Panc1 (cell line): ENCODE data around the gene PRKAG3. TPM values are rescaled to one million over a fixed set of nuclear protein-coding genes. Genes with fewer than 3 reads are reported as not detected.

ENCODE experiments used
- ATAC-seq: fragments of 200-7000 bp; cut with Tn5 transposase; 2 replicates; pipeline ENCODE4 v1.9.1; 2020; ENCODE audit warnings: mild to moderate bottlenecking, moderate library complexity
- BruUV-seq: library from RNA; stranded (reverse); fragments of 400-500 nt; replicated peaks from 2 replicates; lab custom pipeline; 2021; lab: Mats Ljungman, UMichigan
- CTCF ChIA-PET: fragments of 300-600 bp; sonication (Branson Sonifier 250); formaldehyde crosslinking; loops from one replicate; lab custom pipeline; 2022; ENCODE audit warnings: antibody characterized with exemption; lab: Charles Lee
- POLR2A ChIA-PET: fragments of 300-600 bp; sonication (Branson Sonifier 250); formaldehyde crosslinking; loops from one replicate; lab custom pipeline; 2022; ENCODE audit warnings: antibody characterized with exemption; lab: Charles Lee
- DNase-seq: peaks from one replicate; pipeline ENCODE4 v3.0.0-alpha.2; 2010; ENCODE audit warnings: low read depth, low spot score
- H3K27ac ChIP-seq: 2 replicates; pipeline ENCODE4 v1.5.1; 2011; ENCODE audit warnings: mild to moderate bottlenecking, low read length, inconsistent platforms
- H3K27me3 ChIP-seq: fragments of 200-500 bp; sonication (Bioruptor generic); 2 replicates; pipeline ENCODE4 v1.6.0; 2014; ENCODE audit warnings: low read length, inconsistent platforms; ENCODE audit not compliant: control insufficient read depth, insufficient read depth
- H3K36me3 ChIP-seq: fragments of 200-500 bp; sonication (Bioruptor generic); 2 replicates; pipeline ENCODE4 v1.5.1; 2014; ENCODE audit warnings: inconsistent platforms, mild to moderate bottlenecking, low read length, moderate library complexity; ENCODE audit not compliant: control insufficient read depth, insufficient read depth
- H3K4me1 ChIP-seq: 2 replicates; pipeline ENCODE4 v1.5.1; 2011; ENCODE audit warnings: inconsistent platforms, mild to moderate bottlenecking, low read length, moderate library complexity; ENCODE audit not compliant: control insufficient read depth, insufficient read depth
- H3K4me3 ChIP-seq, 2 experiments: 2 replicates each; pipeline ENCODE4 v1.5.1; 2011 to 2012; ENCODE audit warnings: low read depth in 2 of 2, low read length in 2 of 2, mild to moderate bottlenecking in 2 of 2, inconsistent platforms in 1 of 2, moderate library complexity in 1 of 2
- H3K9me3 ChIP-seq: fragments of 200-500 bp; sonication (Bioruptor generic); 2 replicates; pipeline ENCODE4 v1.5.1; 2014; ENCODE audit warnings: low read depth, mild to moderate bottlenecking, inconsistent platforms, low read length, moderate library complexity; ENCODE audit not compliant: control insufficient read depth, insufficient read depth
- CTCF ChIP-seq: fragments of 450-650 bp; IDR thresholded peaks from 2 replicates; pipeline ENCODE4 v1.5.1; 2017; ENCODE audit warnings: mild to moderate bottlenecking
- POLR2AphosphoS5 ChIP-seq: IDR thresholded peaks from 2 replicates; pipeline ENCODE4 v1.6.1; 2012; ENCODE audit warnings: mild to moderate bottlenecking, low read depth, low read length, moderate library complexity
- REST ChIP-seq, 2 experiments: IDR thresholded peaks; 2 replicates each; pipeline ENCODE4 v1.6.1; 2011 to 2012; ENCODE audit warnings: low read depth in 2 of 2, control low read depth in 1 of 2, low read length in 1 of 2, mild to moderate bottlenecking in 1 of 2, moderate library complexity in 1 of 2; ENCODE audit not compliant: insufficient read depth in 1 of 2
- SIN3A ChIP-seq: IDR thresholded peaks from 2 replicates; pipeline ENCODE4 v1.6.1; 2012; ENCODE audit warnings: low read depth, mild to moderate bottlenecking, low read length, moderate library complexity, borderline replicate concordance; ENCODE audit not compliant: insufficient read depth
- TCF7L2 ChIP-seq: IDR thresholded peaks from 2 replicates; pipeline ENCODE4 v1.6.1; 2011; ENCODE audit warnings: mild to moderate bottlenecking, low read depth, low read length, inconsistent platforms
- in situ Hi-C: cut with HindIII; loops from 2 replicates; pipeline ENCODE4 v1.10.0; 2016; ENCODE audit warnings: low sequenced_read_pairs, low pct_unique_long_range_greater_than_20kb
- intact Hi-C: fragments of 100-400 bp; cut with micrococcal nuclease; formaldehyde crosslinking; loops from one replicate; pipeline ENCODE4 v1.10.0; 2022; ENCODE audit not compliant: unreplicated experiment
- total RNA-seq: library from RNA; stranded (reverse); gene quantifications from one replicate; pipeline ENCODE4 v1.2.1, GENCODE V29; 2021; ENCODE audit not compliant: unreplicated experiment

PRKAG3 gene
- total RNA-seq, 1 experiment from 2014 or later, result not detected

GRCh38 chr2:218867900-218868299, 36.3 kb upstream of the PRKAG3 start:
- intact Hi-C loops (no loop called here), in situ Hi-C loops (no loop called here)
- H3K36me3 ChIP-seq, result no peaks in the 10 kb centered on the region
- no peak for DNase-seq
- H3K4me3 ChIP-seq, result no peak overlapping the region
- TF ChIP-seq REST (IDR thresholded peaks at IDR 0.05; ENCODE audit: insufficient read depth in 1 of 2, low read depth in 2 of 2, low read length in 1 of 2) (no peak), CTCF (no peak), TCF7L2 (no peak), POLR2AphosphoS5 (no peak), SIN3A (no peak)
- no peak overlapping the region for H3K27ac ChIP-seq
- CTCF ChIA-PET, result no interaction called here
- no peak for ATAC-seq
- no peaks in the 10 kb centered on the region for H3K9me3 ChIP-seq
- no peaks in the 10 kb centered on the region; the same call in 1 of the 2 replicates for H3K4me1 ChIP-seq
- no peaks in the 10 kb centered on the region for H3K27me3 ChIP-seq
- no TSS peak for BruUV-seq
- POLR2A ChIA-PET, result no interaction called here

- H3K27ac ChIP-seq, result no peak overlapping the region
- peaks cover 3% of the 10 kb centered on the region; the same call in 1 of the 2 replicates for H3K27me3 ChIP-seq
- H3K36me3 ChIP-seq, result no peaks in the 10 kb centered on the region
- intact Hi-C loops, result no loop called here
- CTCF ChIA-PET, result no interaction called here
- no peaks in the 10 kb centered on the region for H3K9me3 ChIP-seq
- no peak for DNase-seq
- no TSS peak for BruUV-seq
- in situ Hi-C loops, result no loop called here
- H3K4me3 ChIP-seq, result no peak overlapping the region
- ATAC-seq, result no peak
- TF ChIP-seq REST (IDR thresholded peaks at IDR 0.05; ENCODE audit: insufficient read depth in 1 of 2, low read depth in 2 of 2, low read length in 1 of 2) (no peak), TCF7L2 (no peak), CTCF (no peak), POLR2AphosphoS5 (no peak), SIN3A (no peak)
- H3K4me1 ChIP-seq, result no peaks in the 10 kb centered on the region; the same call in none of the 2 replicates
- POLR2A ChIA-PET, result no interaction called here
Measured at GRCh38 chr2:218865999-218866398, 34.4 kb upstream of the PRKAG3 start.
